ENCODE results near the gene ALPL.

The ALPL gene

DNA sequence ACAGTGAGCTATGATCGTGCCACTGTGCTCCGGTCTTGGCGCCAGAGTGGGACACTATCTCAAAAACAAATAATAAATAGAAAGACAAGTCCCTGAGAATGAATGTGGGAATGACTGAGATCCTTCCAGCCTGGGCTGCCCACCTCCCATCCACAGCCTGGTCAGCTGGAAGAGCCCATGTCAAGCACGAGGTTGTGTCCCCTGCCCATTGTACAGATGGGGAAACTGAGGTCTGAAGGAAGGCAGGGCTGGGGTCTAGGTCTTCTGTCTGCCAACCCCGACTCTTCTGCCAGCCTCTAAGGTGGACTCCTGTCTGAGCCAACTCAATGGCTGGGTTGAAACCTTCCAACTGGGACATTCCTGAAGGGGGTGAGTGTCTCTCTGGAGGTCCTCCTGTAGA, 80.4 kb downstream of the ALPL start:
- Histone ChIP-seq H3K4me3 (ENCODE audit: control insufficient read depth in 1 of 7, extremely low read depth in 1 of 7, insufficient read depth in 4 of 7, low read depth in 2 of 7, low read length in 6 of 7) (no peak overlapping the region), H3K27ac (ENCODE audit: insufficient read depth in 1 of 2, low read depth in 1 of 2, low read length in 2 of 2, poor library complexity in 1 of 2, severe bottlenecking in 2 of 2) (no peak overlapping the region), H3K9me3 (ENCODE audit: control extremely low read depth in 1 of 5, control insufficient read depth in 4 of 5, insufficient read depth in 2 of 5, low read depth in 1 of 5, low read length in 4 of 5) (no peaks in the 10 kb centered on the region), H3K4me1 (ENCODE audit: control extremely low read depth in 1 of 4, control insufficient read depth in 4 of 4, insufficient read depth in 4 of 4, low read length in 3 of 4) (peaks cover 0 to 15% (median 12%) of the 10 kb centered on the region in 4 experiments), H3K27me3 (replicated peaks in 2 of 5; ENCODE audit: control insufficient read depth in 4 of 5, insufficient read depth in 5 of 5, low read length in 4 of 5) (peaks cover 0 to 3% (median 0%) of the 10 kb centered on the region in 5 experiments), H3K36me3 (ENCODE audit: control insufficient read depth in 4 of 4, insufficient read depth in 4 of 4, low read length in 3 of 4) (no peaks in the 10 kb centered on the region)
- ChIA-PET POLR2A (no interaction called here), CTCF (no interaction called here)
- DNase-seq: no peak
- 83% methylated on average over 1 of the region's 5 CpGs for WGBS (ENCODE audit: insufficient coverage)

DNA sequence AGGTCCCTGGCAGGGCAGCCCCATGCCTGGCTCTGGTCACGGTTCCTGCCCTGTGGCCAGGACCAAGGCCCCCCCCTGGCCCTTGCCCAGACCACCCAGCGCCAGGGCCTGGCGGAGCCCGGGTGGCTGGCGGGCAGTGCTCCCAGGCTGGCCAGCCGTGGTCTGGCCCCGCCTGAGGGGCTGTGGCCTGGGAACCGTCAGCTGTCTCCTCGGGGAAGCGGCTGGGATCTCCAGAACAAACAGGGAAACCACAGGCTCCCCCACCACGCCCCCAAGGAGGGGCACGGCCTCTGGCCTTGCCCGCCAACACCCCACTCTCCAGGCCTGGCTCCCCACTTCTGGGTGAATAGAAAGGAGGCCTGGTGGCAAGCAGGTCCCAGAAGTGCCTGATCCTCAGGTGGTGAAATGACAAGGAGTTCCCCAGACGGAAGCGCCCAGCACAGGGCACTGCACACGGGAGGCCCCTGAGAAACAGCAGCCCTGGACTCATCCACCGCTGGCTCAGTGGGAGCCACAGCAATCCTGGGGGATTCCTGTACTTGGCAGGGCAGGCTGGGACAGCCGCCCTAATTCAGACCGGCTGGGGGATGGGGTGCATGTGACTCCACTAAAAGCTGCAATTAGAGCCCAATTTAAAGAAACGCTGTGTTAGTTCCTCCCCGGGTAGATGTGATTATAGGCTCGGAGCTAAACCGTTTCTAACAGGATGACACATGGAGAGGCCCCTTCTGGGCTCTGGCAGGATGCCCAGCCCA, 81.1 kb downstream of the ALPL start:
- Histone ChIP-seq H3K4me3 (ENCODE audit: control insufficient read depth in 1 of 7, extremely low read depth in 1 of 7, insufficient read depth in 4 of 7, low read depth in 2 of 7, low read length in 6 of 7) (peak overlapping the region in 2 of 7 experiments; percentile 7), H3K27ac (ENCODE audit: insufficient read depth in 1 of 2, low read depth in 1 of 2, low read length in 2 of 2, poor library complexity in 1 of 2, severe bottlenecking in 2 of 2) (no peak overlapping the region), H3K9me3 (ENCODE audit: control extremely low read depth in 1 of 5, control insufficient read depth in 4 of 5, insufficient read depth in 2 of 5, low read depth in 1 of 5, low read length in 4 of 5) (no peaks in the 10 kb centered on the region), H3K36me3 (ENCODE audit: control insufficient read depth in 4 of 4, insufficient read depth in 4 of 4, low read length in 3 of 4) (no peaks in the 10 kb centered on the region), H3K27me3 (replicated peaks in 2 of 5; ENCODE audit: control insufficient read depth in 4 of 5, insufficient read depth in 5 of 5, low read length in 4 of 5) (peaks cover 0 to 3% (median 0%) of the 10 kb centered on the region in 5 experiments), H3K4me1 (ENCODE audit: control extremely low read depth in 1 of 4, control insufficient read depth in 4 of 4, insufficient read depth in 4 of 4, low read length in 3 of 4) (peaks cover 0 to 15% (median 12%) of the 10 kb centered on the region in 4 experiments)
- CTCF ChIA-PET: no interaction called here
- DNase-seq: peak in 2 of 3 donors; percentile 23 to 32
- POLR2A ChIA-PET: no interaction called here
- 26% methylated on average over 20 of the region's 23 CpGs for WGBS (ENCODE audit: insufficient coverage)

DNA sequence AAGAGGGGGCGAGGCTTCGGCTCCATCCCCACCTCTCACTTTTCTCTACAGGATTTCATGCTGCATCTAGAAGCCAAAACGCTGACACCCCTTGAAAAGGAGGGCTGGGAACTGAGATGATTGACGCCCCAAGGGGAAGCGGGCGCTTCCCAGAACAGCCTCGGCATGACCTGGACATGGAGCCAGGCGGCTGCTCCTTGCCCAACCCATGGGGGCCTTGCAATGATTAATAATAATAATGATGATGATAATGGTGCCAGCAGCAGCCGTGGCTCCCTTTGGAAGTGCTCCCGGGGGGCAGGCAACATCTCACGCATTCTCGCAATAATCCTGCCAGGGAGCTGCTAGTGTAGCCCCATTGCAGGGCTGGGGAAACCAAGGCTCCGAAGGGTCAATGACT, 81.7 kb downstream of the ALPL start:
- 44% methylated on average over 10 of the region's 13 CpGs for WGBS (ENCODE audit: insufficient coverage)
- Histone ChIP-seq H3K27me3 (replicated peaks in 2 of 5; ENCODE audit: control insufficient read depth in 4 of 5, insufficient read depth in 5 of 5, low read length in 4 of 5) (peaks cover 0 to 3% (median 0%) of the 10 kb centered on the region in 5 experiments), H3K4me3 (ENCODE audit: control insufficient read depth in 1 of 7, extremely low read depth in 1 of 7, insufficient read depth in 4 of 7, low read depth in 2 of 7, low read length in 6 of 7) (peak overlapping the region in 1 of 7 experiments; percentile 7), H3K27ac (ENCODE audit: insufficient read depth in 1 of 2, low read depth in 1 of 2, low read length in 2 of 2, poor library complexity in 1 of 2, severe bottlenecking in 2 of 2) (no peak overlapping the region), H3K4me1 (ENCODE audit: control extremely low read depth in 1 of 4, control insufficient read depth in 4 of 4, insufficient read depth in 4 of 4, low read length in 3 of 4) (peaks cover 0 to 15% (median 12%) of the 10 kb centered on the region in 4 experiments), H3K36me3 (ENCODE audit: control insufficient read depth in 4 of 4, insufficient read depth in 4 of 4, low read length in 3 of 4) (no peaks in the 10 kb centered on the region), H3K9me3 (ENCODE audit: control extremely low read depth in 1 of 5, control insufficient read depth in 4 of 5, insufficient read depth in 2 of 5, low read depth in 1 of 5, low read length in 4 of 5) (no peaks in the 10 kb centered on the region)
- DNase-seq: peak in 2 of 3 donors; percentile 9 to 15
- CTCF ChIA-PET: no interaction called here
- POLR2A ChIA-PET: interaction anchor here (0.5 kb wide), 1 partner anchor 10 kb away, joined by 3 read pairs; no protein-coding TSS in a partner anchor

DNA sequence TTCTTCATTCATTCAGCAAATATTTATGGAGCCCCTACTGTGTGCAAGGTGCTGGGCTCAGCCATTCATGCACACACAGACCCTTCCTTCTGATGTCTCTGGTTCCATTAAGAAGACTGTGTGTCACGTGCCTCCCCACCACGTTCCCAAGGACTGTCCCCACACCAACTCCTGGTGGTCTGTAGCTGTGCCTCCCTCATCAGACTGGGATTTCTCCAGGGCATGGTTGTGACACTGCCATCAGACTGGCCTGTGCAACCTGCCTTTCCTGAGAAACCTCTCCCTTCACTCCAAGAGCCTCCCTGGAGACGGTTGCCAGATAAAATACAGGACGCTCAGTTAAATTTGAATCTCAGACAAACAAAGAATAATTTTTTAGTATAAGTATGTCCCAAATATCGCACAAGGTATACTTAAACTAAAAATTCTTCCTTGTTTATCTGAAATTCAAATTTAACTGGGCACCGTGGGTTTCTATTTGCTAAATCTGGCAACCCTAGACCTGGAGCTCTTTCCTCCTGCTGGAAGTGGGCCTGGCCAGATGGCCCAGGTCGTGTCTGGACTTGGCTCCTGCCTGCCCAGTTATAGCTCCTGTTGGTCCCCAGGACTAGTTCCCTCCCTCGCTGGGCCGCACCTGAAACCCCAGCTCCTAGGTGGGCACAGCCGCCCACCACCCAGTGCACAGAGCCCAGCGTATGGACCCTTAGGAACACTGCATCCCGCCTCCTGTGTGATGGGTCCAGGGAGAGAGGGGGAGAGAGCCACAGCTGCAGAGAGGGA, 83.1 kb downstream of the ALPL start:
- peaks cover 0 to 3% (median 0%) of the 10 kb centered on the region in 5 experiments for H3K27me3 ChIP-seq (replicated peaks in 2 of 5; ENCODE audit: control insufficient read depth in 4 of 5, insufficient read depth in 5 of 5, low read length in 4 of 5)
- H3K36me3 ChIP-seq (ENCODE audit: control insufficient read depth in 4 of 4, insufficient read depth in 4 of 4, low read length in 3 of 4): no peaks in the 10 kb centered on the region
- no peak for DNase-seq
- no peak overlapping the region for H3K27ac ChIP-seq (ENCODE audit: insufficient read depth in 1 of 2, low read depth in 1 of 2, low read length in 2 of 2, poor library complexity in 1 of 2, severe bottlenecking in 2 of 2)
- peaks cover 0 to 15% (median 12%) of the 10 kb centered on the region in 4 experiments for H3K4me1 ChIP-seq (ENCODE audit: control extremely low read depth in 1 of 4, control insufficient read depth in 4 of 4, insufficient read depth in 4 of 4, low read length in 3 of 4)
- ChIA-PET POLR2A (no interaction called here), CTCF (interaction anchor here (0.8 to 1.1 kb wide), 2 partner anchors 32 to 57 kb away, joined by 3 read pairs; no protein-coding TSS in a partner anchor)
- 92% methylated on average over 9 of the region's 12 CpGs for WGBS (ENCODE audit: insufficient coverage)
- H3K9me3 ChIP-seq (ENCODE audit: control extremely low read depth in 1 of 5, control insufficient read depth in 4 of 5, insufficient read depth in 2 of 5, low read depth in 1 of 5, low read length in 4 of 5): no peaks in the 10 kb centered on the region
- H3K4me3 ChIP-seq (ENCODE audit: control insufficient read depth in 1 of 7, extremely low read depth in 1 of 7, insufficient read depth in 4 of 7, low read depth in 2 of 7, low read length in 6 of 7): no peak overlapping the region

DNA sequence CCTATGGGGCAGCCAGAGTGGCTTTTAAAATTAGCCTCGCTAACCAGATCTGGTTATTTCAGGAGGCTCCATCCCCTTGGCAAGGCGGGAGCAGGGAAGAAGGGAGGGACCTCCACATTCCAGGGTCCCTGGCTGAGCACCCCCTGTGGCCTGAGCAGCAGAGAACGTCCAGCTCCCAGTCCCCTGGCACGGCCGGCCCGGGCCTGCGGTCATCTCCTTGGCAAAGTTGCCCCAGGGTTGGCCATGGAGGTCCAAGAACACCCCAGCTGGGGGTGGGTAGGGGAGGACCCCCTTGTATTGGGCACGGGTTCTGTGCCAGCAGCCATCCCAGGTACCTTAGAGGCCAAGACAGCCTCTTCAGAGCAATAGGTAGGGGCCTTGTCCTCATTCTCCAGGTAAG, 84.0 kb downstream of the ALPL start:
- Histone ChIP-seq H3K9me3 (ENCODE audit: control extremely low read depth in 1 of 5, control insufficient read depth in 4 of 5, insufficient read depth in 2 of 5, low read depth in 1 of 5, low read length in 4 of 5) (no peaks in the 10 kb centered on the region), H3K36me3 (ENCODE audit: control insufficient read depth in 4 of 4, insufficient read depth in 4 of 4, low read length in 3 of 4) (no peaks in the 10 kb centered on the region), H3K27me3 (replicated peaks in 2 of 5; ENCODE audit: control insufficient read depth in 4 of 5, insufficient read depth in 5 of 5, low read length in 4 of 5) (no peaks in the 10 kb centered on the region), H3K4me1 (ENCODE audit: control extremely low read depth in 1 of 4, control insufficient read depth in 4 of 4, insufficient read depth in 4 of 4, low read length in 3 of 4) (peaks cover 0 to 15% (median 12%) of the 10 kb centered on the region in 4 experiments), H3K27ac (ENCODE audit: insufficient read depth in 1 of 2, low read depth in 1 of 2, low read length in 2 of 2, poor library complexity in 1 of 2, severe bottlenecking in 2 of 2) (no peak overlapping the region), H3K4me3 (ENCODE audit: control insufficient read depth in 1 of 7, extremely low read depth in 1 of 7, insufficient read depth in 4 of 7, low read depth in 2 of 7, low read length in 6 of 7) (no peak overlapping the region)
- no peak for DNase-seq
- WGBS (ENCODE audit: insufficient coverage): 73% methylated on average over 4 of the region's 8 CpGs
- ChIA-PET CTCF (interaction anchor here (1.8 kb wide), 1 partner anchor 10 kb away, joined by 7 read pairs; no protein-coding TSS in a partner anchor), POLR2A (no interaction called here)

DNA sequence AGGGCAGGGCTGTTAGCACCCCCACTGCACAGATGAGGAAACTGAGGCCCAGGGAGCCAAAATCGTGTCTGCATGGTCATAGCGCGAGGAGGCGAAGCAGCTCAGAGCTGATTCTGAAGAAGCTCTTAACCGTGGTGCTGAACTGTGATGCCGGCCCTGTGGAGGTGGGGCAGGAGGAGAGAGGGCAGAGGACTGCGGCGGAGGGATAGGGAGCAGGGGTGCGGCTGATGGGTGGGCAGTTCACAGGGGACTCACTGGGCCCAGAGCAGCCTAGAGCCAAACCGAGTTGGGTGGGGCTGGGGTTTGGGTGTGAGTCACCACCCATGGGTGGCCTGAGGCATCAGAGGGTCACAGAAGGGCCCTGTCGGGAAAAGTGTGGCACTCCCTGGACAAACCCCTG, 85.3 kb downstream of the ALPL start:
- Histone ChIP-seq H3K4me1 (ENCODE audit: control extremely low read depth in 1 of 4, control insufficient read depth in 4 of 4, insufficient read depth in 4 of 4, low read length in 3 of 4) (peaks cover 0 to 15% (median 12%) of the 10 kb centered on the region in 4 experiments), H3K27me3 (replicated peaks in 2 of 5; ENCODE audit: control insufficient read depth in 4 of 5, insufficient read depth in 5 of 5, low read length in 4 of 5) (no peaks in the 10 kb centered on the region), H3K27ac (ENCODE audit: insufficient read depth in 1 of 2, low read depth in 1 of 2, low read length in 2 of 2, poor library complexity in 1 of 2, severe bottlenecking in 2 of 2) (no peak overlapping the region), H3K4me3 (ENCODE audit: control insufficient read depth in 1 of 7, extremely low read depth in 1 of 7, insufficient read depth in 4 of 7, low read depth in 2 of 7, low read length in 6 of 7) (no peak overlapping the region), H3K9me3 (ENCODE audit: control extremely low read depth in 1 of 5, control insufficient read depth in 4 of 5, insufficient read depth in 2 of 5, low read depth in 1 of 5, low read length in 4 of 5) (no peaks in the 10 kb centered on the region), H3K36me3 (ENCODE audit: control insufficient read depth in 4 of 4, insufficient read depth in 4 of 4, low read length in 3 of 4) (no peaks in the 10 kb centered on the region)
- WGBS (ENCODE audit: insufficient coverage): 84% methylated on average over 10 of the region's 11 CpGs
- ChIA-PET POLR2A (interaction anchor here (0.6 kb wide), 1 partner anchor 635 kb away, joined by 4 read pairs; no protein-coding TSS in a partner anchor), CTCF (interaction anchor here (1.8 kb wide), 1 partner anchor 11 kb away, joined by 7 read pairs; no protein-coding TSS in a partner anchor)
- DNase-seq: no peak

Data from common myeloid progenitor, CD34-positive (primary cell).